HCT116 (cell line): ENCODE data around the gene CYP3A4. TPM values are rescaled to one million over a fixed set of nuclear protein-coding genes. Genes with fewer than 3 reads are reported as not detected.

ENCODE experiments used
- ATAC-seq: fragments of 200-7000 bp; cut with Tn5 transposase; 2 replicates; pipeline ENCODE4 v1.9.1; 2020; ENCODE audit warnings: mild to moderate bottlenecking, moderate library complexity
- BruUV-seq: library from RNA; stranded (reverse); fragments of 400-500 nt; replicated peaks from 2 replicates; lab custom pipeline; 2021; lab: Mats Ljungman, UMichigan
- CTCF ChIA-PET: fragments of 300-600 bp; sonication (Branson Sonifier 250); formaldehyde crosslinking; loops from one replicate; lab custom pipeline; 2021; ENCODE audit warnings: antibody characterized with exemption; lab: Charles Lee
- POLR2A ChIA-PET: fragments of 300-600, 350-600 bp; sonication (Branson Sonifier 250); formaldehyde crosslinking; loops from one replicate; lab custom pipeline; 2021; ENCODE audit warnings: antibody characterized with exemption; lab: Charles Lee
- RAD21 ChIA-PET, 2 experiments: fragments of 300-600 bp; sonication (Branson Sonifier 250); formaldehyde crosslinking; loops; one replicate each; lab custom pipeline; 2023; ENCODE audit warnings: low total read pairs in 2 of 2; ENCODE audit not compliant: uncharacterized antibody in 2 of 2, unreplicated experiment in 2 of 2, low non-redundant PET in 1 of 2; lab: Charles Lee
- DNase-seq: peaks from one replicate; pipeline ENCODE4 v3.0.0-alpha.2; 2010; ENCODE audit warnings: low read depth, low spot score
- H2AFZ ChIP-seq: fragments of 200-600 bp; shearing (Covaris generic), sonication (generic); 2 replicates; pipeline ENCODE4 v1.6.1; 2017; ENCODE audit warnings: low read depth, mixed run types, mixed read lengths, antibody characterized with exemption, low read length; ENCODE audit not compliant: poor library complexity, severe bottlenecking
- H3K27ac ChIP-seq: 2 replicates; pipeline ENCODE4 v1.5.1; 2012; ENCODE audit warnings: low read depth, low read length
- H3K27me3 ChIP-seq: fragments of 200-600 bp; sonication (generic); 2 replicates; pipeline ENCODE4 v1.6.1; 2016; ENCODE audit warnings: mixed run types, low read length, mixed read lengths; ENCODE audit not compliant: insufficient read depth
- H3K36me3 ChIP-seq, 2 experiments: fragments of 200-500 bp in 1 of 2; fragments of 200-600 bp in 1 of 2; sonication (Bioruptor generic) in 1 of 2; sonication (generic) in 1 of 2; 2 replicates each; pipeline versions ENCODE4 v1.5.1 to v1.6.1; 2014 to 2016; ENCODE audit warnings: low read length in 2 of 2, inconsistent platforms in 1 of 2, mixed read lengths in 1 of 2, mixed run types in 1 of 2; ENCODE audit not compliant: insufficient read depth in 2 of 2, control insufficient read depth in 1 of 2
- H3K4me1 ChIP-seq, 2 experiments: fragments of 200-600 bp in 1 of 2; sonication (generic) in 1 of 2; 2 replicates each; pipeline versions ENCODE4 v1.5.1 to v1.6.1; 2012 to 2017; ENCODE audit warnings: low read length in 2 of 2, inconsistent platforms in 1 of 2, mild to moderate bottlenecking in 1 of 2, mixed read lengths in 1 of 2, mixed run types in 1 of 2, moderate library complexity in 1 of 2; ENCODE audit not compliant: insufficient read depth in 2 of 2, control insufficient read depth in 1 of 2
- H3K4me2 ChIP-seq: fragments of 200-600 bp; sonication (generic); 2 replicates; pipeline ENCODE4 v1.6.1; 2017; ENCODE audit warnings: mixed run types, low read length, mixed read lengths
- H3K4me3 ChIP-seq, 2 experiments: fragments of 200-600 bp in 1 of 2; sonication (generic) in 1 of 2; replicated peaks in 1 of 2; 2 replicates each; pipeline ENCODE4 v1.5.1; 2011 to 2016; ENCODE audit warnings: low read length in 2 of 2, control low read depth in 1 of 2, low read depth in 1 of 2, mild to moderate bottlenecking in 1 of 2, mixed read lengths in 1 of 2, mixed run types in 1 of 2
- H3K79me2 ChIP-seq: fragments of 200-600 bp; sonication (generic); 2 replicates; pipeline ENCODE4 v1.6.1; 2017; ENCODE audit warnings: mild to moderate bottlenecking, mixed run types, low read length, moderate library complexity, mixed read lengths; ENCODE audit not compliant: insufficient read depth
- H3K9ac ChIP-seq: fragments of 200-600 bp; sonication (generic); 2 replicates; pipeline ENCODE4 v1.6.1; 2016; ENCODE audit warnings: low read length, mixed read lengths
- H3K9me2 ChIP-seq: fragments of 200-600 bp; sonication (generic), shearing (Covaris generic); 2 replicates; pipeline ENCODE4 v1.6.1; 2017; ENCODE audit warnings: mixed run types, mild to moderate bottlenecking, moderate library complexity; ENCODE audit not compliant: insufficient read depth
- H3K9me3 ChIP-seq, 2 experiments: fragments of 200-500 bp in 1 of 2; fragments of 200-600 bp in 1 of 2; sonication (Bioruptor generic) in 1 of 2; sonication (generic) in 1 of 2; 2 replicates each; pipeline ENCODE4 v1.6.1; 2014 to 2017; ENCODE audit warnings: low read length in 2 of 2, mixed read lengths in 2 of 2, inconsistent platforms in 1 of 2, low read depth in 1 of 2, mild to moderate bottlenecking in 1 of 2, mixed run types in 1 of 2, moderate library complexity in 1 of 2; ENCODE audit not compliant: control insufficient read depth in 1 of 2, insufficient read depth in 1 of 2
- H4K20me1 ChIP-seq: fragments of 200-600 bp; sonication (generic), shearing (Covaris generic); 2 replicates; pipeline ENCODE4 v1.6.1; 2017; ENCODE audit warnings: mixed run types, mild to moderate bottlenecking, moderate library complexity; ENCODE audit not compliant: insufficient read depth
- CBX3 ChIP-seq: IDR thresholded peaks from 2 replicates; pipeline ENCODE4 v1.6.1; 2012; ENCODE audit warnings: low read depth
- CEBPB ChIP-seq: IDR thresholded peaks from 2 replicates; pipeline ENCODE4 v1.6.1; 2012; ENCODE audit warnings: low read depth
- EGR1 ChIP-seq: IDR thresholded peaks from 2 replicates; pipeline ENCODE4 v1.6.1; 2012; ENCODE audit warnings: low read depth
- ELF1 ChIP-seq: IDR thresholded peaks from 2 replicates; pipeline ENCODE4 v1.6.1; 2012; ENCODE audit warnings: low read depth, borderline replicate concordance
- EZH2 ChIP-seq: fragments of 200-600 bp; sonication (generic); IDR thresholded peaks from 2 replicates; pipeline ENCODE4 v1.6.1; 2017; ENCODE audit warnings: antibody characterized with exemption, mixed run types
- EZH2phosphoT487 ChIP-seq: fragments of 200-600 bp; IDR thresholded peaks from 2 replicates; pipeline ENCODE4 v1.6.1; 2018; ENCODE audit warnings: antibody characterized with exemption, borderline replicate concordance
- FOSL1 ChIP-seq: IDR thresholded peaks from 2 replicates; pipeline ENCODE4 v1.6.1; 2012; ENCODE audit warnings: low read depth
- JUND ChIP-seq: IDR thresholded peaks from 2 replicates; pipeline ENCODE4 v1.6.1; 2012
- SIN3A ChIP-seq: IDR thresholded peaks from 2 replicates; pipeline ENCODE4 v1.6.1; 2012; ENCODE audit warnings: low read depth
- SP1 ChIP-seq: IDR thresholded peaks from 2 replicates; pipeline ENCODE4 v1.6.1; 2012; ENCODE audit warnings: low read depth
- SRF ChIP-seq: IDR thresholded peaks from 2 replicates; pipeline ENCODE4 v1.6.1; 2012; ENCODE audit warnings: low read depth
- TCF7L2 ChIP-seq: IDR thresholded peaks from 2 replicates; pipeline ENCODE4 v1.7.0; 2011; ENCODE audit warnings: borderline replicate concordance, inconsistent platforms; ENCODE audit not compliant: insufficient read depth, insufficient read length; ENCODE audit errors: extremely low read depth
- YY1 ChIP-seq: IDR thresholded peaks from 2 replicates; pipeline ENCODE4 v1.6.1; 2011; ENCODE audit warnings: low read length, low read depth, moderate library complexity, mild to moderate bottlenecking; ENCODE audit not compliant: insufficient replicate concordance; ENCODE audit errors: extremely low read depth
- ZFX ChIP-seq: fragments of 450-650 bp; IDR thresholded peaks from 2 replicates; pipeline ENCODE4 v1.6.1; 2017
- ZNF274 ChIP-seq: fragments of 200-500 bp; sonication (Bioruptor generic); IDR thresholded peaks from 2 replicates; pipeline ENCODE4 v1.6.1; 2014; ENCODE audit warnings: mild to moderate bottlenecking, low read depth, low read length, inconsistent platforms
- intact Hi-C: fragments of 100-400 bp; cut with micrococcal nuclease; formaldehyde crosslinking; loops from 2 replicates; pipeline ENCODE4 v1.10.0; 2022
- total RNA-seq: library from RNA; stranded (reverse); gene quantifications from one replicate; pipeline ENCODE4 v1.2.1, GENCODE V29; 2021; ENCODE audit not compliant: unreplicated experiment
- TF ChIP-seq, protein P1 (sequence below), 3 experiments: fragments of 200-600 bp in 1 of 3; sonication (generic) in 1 of 3; IDR thresholded peaks in 2 of 3; conservative IDR thresholded peaks in 1 of 3; 2 replicates each; pipeline ENCODE4 v1.5.1; 2012 to 2017; ENCODE audit warnings: low read depth in 2 of 3, low read length in 2 of 3, antibody characterized with exemption in 1 of 3, borderline replicate concordance in 1 of 3, control low read depth in 1 of 3, mild to moderate bottlenecking in 1 of 3, mixed read lengths in 1 of 3, mixed run types in 1 of 3, moderate library complexity in 1 of 3; ENCODE audit not compliant: insufficient read depth in 1 of 3
- TF ChIP-seq, protein P2 (sequence below): IDR thresholded peaks from 2 replicates; pipeline ENCODE4 v1.6.1; 2011; ENCODE audit warnings: mild to moderate bottlenecking, low read length, moderate library complexity; ENCODE audit not compliant: insufficient replicate concordance; ENCODE audit errors: extremely low read depth
- TF ChIP-seq, protein P3 (sequence below): IDR thresholded peaks from 2 replicates; pipeline ENCODE4 v1.6.1; 2012

The CYP3A4 gene
- total RNA-seq, 1 experiment from 2014 or later, result 0.25 TPM

DNA sequence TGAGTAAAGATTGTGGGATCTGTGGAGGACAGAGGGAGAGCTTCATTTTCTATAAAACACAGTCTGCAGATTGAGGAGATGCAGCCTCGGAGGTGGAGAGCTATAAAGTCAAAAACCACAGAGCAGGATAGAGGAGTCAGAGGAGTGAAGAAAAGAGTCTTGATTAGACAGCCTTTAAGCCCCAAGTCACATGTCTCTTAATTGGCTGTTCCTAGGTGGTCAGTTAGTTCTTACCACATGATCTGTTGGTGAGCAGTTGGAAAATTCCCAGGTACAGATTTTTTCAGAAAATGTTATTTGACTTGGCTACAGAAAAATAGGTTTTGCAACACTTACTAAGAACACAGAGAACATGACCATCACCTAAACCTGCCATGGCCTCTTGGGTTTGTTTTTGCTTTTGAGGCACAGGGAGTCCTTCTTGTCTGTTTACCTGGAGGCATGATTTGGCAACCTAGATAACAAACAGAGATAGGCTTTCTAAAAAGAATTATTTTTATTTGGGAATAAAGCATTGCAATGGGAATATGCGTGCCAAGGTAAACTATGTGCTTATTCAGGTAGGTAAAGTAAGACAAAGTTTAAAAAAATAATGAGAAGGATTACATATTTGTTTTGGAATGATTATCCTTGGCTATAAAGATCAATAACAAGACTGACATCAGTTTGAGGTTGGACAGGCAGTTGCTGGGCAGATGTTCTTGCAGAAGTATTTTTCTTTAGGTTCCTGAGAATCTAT lies 43.2 kb upstream of the CYP3A4 start:
- Histone ChIP-seq H4K20me1 (no peaks in the 10 kb centered on the region), H3K9me3 (no peaks in the 10 kb centered on the region), H3K4me1 (no peaks in the 10 kb centered on the region), H3K79me2 (no peaks in the 10 kb centered on the region), H3K27ac (no peak overlapping the region), H3K9ac (no peak overlapping the region), H3K27me3 (no peaks in the 10 kb centered on the region), H3K9me2 (no peaks in the 10 kb centered on the region), H2AFZ (no peak overlapping the region), H3K36me3 (no peaks in the 10 kb centered on the region), H3K4me2 (no peak overlapping the region), H3K4me3 (no peak overlapping the region)
- ATAC-seq (no peak), DNase-seq (no peak)
- intact Hi-C loops, result no loop called here
- CTCF ChIA-PET, result no interaction called here
- RAD21 ChIA-PET, result no interaction called here
- BruUV-seq, result no TSS peak
- TF ChIP-seq ZNF274 (no peak), CEBPB (no peak)
- POLR2A ChIA-PET, result no interaction called here

DNA sequence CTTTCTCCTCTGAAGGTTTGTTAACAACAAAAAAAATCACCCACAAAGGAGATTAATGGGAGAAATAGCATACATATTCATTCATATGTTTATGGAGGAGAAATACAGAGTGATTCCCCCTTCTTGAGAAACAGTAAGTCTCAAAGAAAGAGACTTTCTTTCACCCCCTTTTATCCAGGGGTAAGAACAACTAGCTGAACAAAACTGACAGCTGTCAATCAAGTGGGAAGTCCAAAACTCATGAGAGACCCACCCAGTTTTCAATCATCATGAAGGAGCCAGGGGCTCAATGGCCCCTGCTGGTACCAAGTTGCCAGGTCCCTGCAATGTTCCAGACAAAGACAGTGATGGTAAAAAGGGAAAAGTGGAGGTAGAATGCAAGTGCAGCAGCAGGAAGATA lies 41.9 kb upstream of the CYP3A4 start:
- POLR2A ChIA-PET, result no interaction called here
- TF ChIP-seq CBX3 (no peak), SIN3A (no peak), SRF (no peak), SP1 (no peak), ZNF274 (no peak), EZH2phosphoT487 (no peak), EGR1 (no peak), YY1 (no peak), ELF1 (no peak), EZH2 (no peak), CEBPB (no peak), JUND (no peak), TCF7L2 (no peak), ZFX (no peak), FOSL1 (no peak)
- TF ChIP-seq, protein P1, sequence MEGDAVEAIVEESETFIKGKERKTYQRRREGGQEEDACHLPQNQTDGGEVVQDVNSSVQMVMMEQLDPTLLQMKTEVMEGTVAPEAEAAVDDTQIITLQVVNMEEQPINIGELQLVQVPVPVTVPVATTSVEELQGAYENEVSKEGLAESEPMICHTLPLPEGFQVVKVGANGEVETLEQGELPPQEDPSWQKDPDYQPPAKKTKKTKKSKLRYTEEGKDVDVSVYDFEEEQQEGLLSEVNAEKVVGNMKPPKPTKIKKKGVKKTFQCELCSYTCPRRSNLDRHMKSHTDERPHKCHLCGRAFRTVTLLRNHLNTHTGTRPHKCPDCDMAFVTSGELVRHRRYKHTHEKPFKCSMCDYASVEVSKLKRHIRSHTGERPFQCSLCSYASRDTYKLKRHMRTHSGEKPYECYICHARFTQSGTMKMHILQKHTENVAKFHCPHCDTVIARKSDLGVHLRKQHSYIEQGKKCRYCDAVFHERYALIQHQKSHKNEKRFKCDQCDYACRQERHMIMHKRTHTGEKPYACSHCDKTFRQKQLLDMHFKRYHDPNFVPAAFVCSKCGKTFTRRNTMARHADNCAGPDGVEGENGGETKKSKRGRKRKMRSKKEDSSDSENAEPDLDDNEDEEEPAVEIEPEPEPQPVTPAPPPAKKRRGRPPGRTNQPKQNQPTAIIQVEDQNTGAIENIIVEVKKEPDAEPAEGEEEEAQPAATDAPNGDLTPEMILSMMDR (IDR thresholded peaks at IDR 0.05 in 2 of 3, conservative IDR thresholded peaks at IDR 0.05 in 1 of 3; ENCODE audit: borderline replicate concordance in 1 of 3, insufficient read depth in 1 of 3, low read depth in 2 of 3, low read length in 2 of 3), result no peak
- TF ChIP-seq, protein P2, sequence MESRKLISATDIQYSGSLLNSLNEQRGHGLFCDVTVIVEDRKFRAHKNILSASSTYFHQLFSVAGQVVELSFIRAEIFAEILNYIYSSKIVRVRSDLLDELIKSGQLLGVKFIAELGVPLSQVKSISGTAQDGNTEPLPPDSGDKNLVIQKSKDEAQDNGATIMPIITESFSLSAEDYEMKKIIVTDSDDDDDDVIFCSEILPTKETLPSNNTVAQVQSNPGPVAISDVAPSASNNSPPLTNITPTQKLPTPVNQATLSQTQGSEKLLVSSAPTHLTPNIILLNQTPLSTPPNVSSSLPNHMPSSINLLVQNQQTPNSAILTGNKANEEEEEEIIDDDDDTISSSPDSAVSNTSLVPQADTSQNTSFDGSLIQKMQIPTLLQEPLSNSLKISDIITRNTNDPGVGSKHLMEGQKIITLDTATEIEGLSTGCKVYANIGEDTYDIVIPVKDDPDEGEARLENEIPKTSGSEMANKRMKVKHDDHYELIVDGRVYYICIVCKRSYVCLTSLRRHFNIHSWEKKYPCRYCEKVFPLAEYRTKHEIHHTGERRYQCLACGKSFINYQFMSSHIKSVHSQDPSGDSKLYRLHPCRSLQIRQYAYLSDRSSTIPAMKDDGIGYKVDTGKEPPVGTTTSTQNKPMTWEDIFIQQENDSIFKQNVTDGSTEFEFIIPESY, result no peak
- TF ChIP-seq, protein P3, sequence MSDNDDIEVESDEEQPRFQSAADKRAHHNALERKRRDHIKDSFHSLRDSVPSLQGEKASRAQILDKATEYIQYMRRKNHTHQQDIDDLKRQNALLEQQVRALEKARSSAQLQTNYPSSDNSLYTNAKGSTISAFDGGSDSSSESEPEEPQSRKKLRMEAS, result no peak

More for the DNA sequence above, 41.9 kb upstream of the CYP3A4 start:
- Histone ChIP-seq H3K9me2 (no peaks in the 10 kb centered on the region), H3K4me1 (no peaks in the 10 kb centered on the region), H3K4me3 (no peak overlapping the region), H3K27ac (no peak overlapping the region), H4K20me1 (no peaks in the 10 kb centered on the region), H3K79me2 (no peaks in the 10 kb centered on the region), H3K4me2 (no peak overlapping the region), H3K27me3 (no peaks in the 10 kb centered on the region), H2AFZ (no peak overlapping the region), H3K36me3 (no peaks in the 10 kb centered on the region), H3K9ac (no peak overlapping the region), H3K9me3 (no peaks in the 10 kb centered on the region)
- RAD21 ChIA-PET, result no interaction called here
- ATAC-seq (no peak), DNase-seq (no peak)
- intact Hi-C loops, result no loop called here
- BruUV-seq, result no TSS peak
- CTCF ChIA-PET, result no interaction called here
